GM12872 (cell line): ENCODE data around the gene PCF11.

Source experiments
- CTCF ChIP-seq: IDR thresholded peaks from 3 replicates; pipeline ENCODE4 v1.5.1; 2011; ENCODE audit warnings: low read depth, mild to moderate bottlenecking, low read length, moderate library complexity; ENCODE audit not compliant: insufficient read depth

Gene PCF11

GRCh38 chr11:83181815-83182214 is 24.9 kb downstream of the PCF11 start:
- no peak for TF ChIP-seq CTCF

- TF ChIP-seq CTCF = no peak
Observed at GRCh38 chr11:83185767-83186166, 28.8 kb downstream of the PCF11 start.

GRCh38 chr11:83187465-83187864 is 30.5 kb downstream of the PCF11 start:
- TF ChIP-seq CTCF = no peak

- no peak for TF ChIP-seq CTCF
Observed at GRCh38 chr11:83191491-83191890, 34.6 kb downstream of the PCF11 start.

GRCh38 chr11:83191986-83192385 is 35.1 kb downstream of the PCF11 start:
- no peak for TF ChIP-seq CTCF

GRCh38 chr11:83192606-83193245 is 35.8 kb downstream of the PCF11 start:
- no peak for TF ChIP-seq CTCF

GRCh38 chr11:83193315-83194280 is 36.7 kb downstream of the PCF11 start, which contains the start of gene ANKRD42:
ANKRD42 (plus strand) TSS chr11:83193712; CDS start chr11:83194671, 959 bp downstream.
- TF ChIP-seq CTCF = no peak
